ENCODE results near the gene SRF. TPM values are rescaled to one million over a fixed set of nuclear protein-coding genes. Genes with fewer than 3 reads are reported as not detected.

The SRF gene
- total RNA-seq, 2 experiments from 2014 or later: 22.8 to 24.2 TPM

GRCh38 chr6:43176423-43176786 lies 5.3 kb downstream of the SRF start:
- BruUV-seq (replicated peaks): no TSS peak

GRCh38 chr6:43178150-43178549 lies 7.1 kb downstream of the SRF start:
- Histone ChIP-seq H3K79me2 (ENCODE audit: insufficient read depth, low read depth, low read length) (peaks cover 5% of the 10 kb centered on the region; the same call in 1 of the 2 replicates), H3K4me2 (ENCODE audit: low read length) (no peak overlapping the region), H3K9me2 (ENCODE audit: insufficient read depth, low read length) (no peaks in the 10 kb centered on the region), H3K9me3 (ENCODE audit: low read length) (no peaks in the 10 kb centered on the region), H3K27ac (ENCODE audit: low read depth, low read length, poor library complexity, severe bottlenecking) (no peak overlapping the region), H3K4me1 (ENCODE audit: insufficient read depth, low read length, poor library complexity, severe bottlenecking) (peaks cover 34% of the 10 kb centered on the region), H3K4me3 (ENCODE audit: low read depth, low read length, poor library complexity, severe bottlenecking) (no peak overlapping the region), H3K36me3 (ENCODE audit: insufficient read depth, low read length) (peaks cover 46% of the 10 kb centered on the region), H2AFZ (ENCODE audit: low read length) (no peak overlapping the region), H4K20me1 (ENCODE audit: insufficient read depth, low read length) (peaks cover 14% of the 10 kb centered on the region; the same call in 1 of the 2 replicates)
- no TSS peak for BruUV-seq (replicated peaks)
- intact Hi-C loops (cut with micrococcal nuclease; ENCODE audit: unreplicated experiment): loop anchor here (10.0 kb wide), 1 partner anchor 613 kb away; the partner anchor contains the start of gene UBR2
- no peak for TF ChIP-seq EZH2phosphoT487 (IDR thresholded peaks at IDR 0.05; ENCODE audit: borderline replicate concordance, low read depth, low read length)
- TF ChIP-seq, protein P1, sequence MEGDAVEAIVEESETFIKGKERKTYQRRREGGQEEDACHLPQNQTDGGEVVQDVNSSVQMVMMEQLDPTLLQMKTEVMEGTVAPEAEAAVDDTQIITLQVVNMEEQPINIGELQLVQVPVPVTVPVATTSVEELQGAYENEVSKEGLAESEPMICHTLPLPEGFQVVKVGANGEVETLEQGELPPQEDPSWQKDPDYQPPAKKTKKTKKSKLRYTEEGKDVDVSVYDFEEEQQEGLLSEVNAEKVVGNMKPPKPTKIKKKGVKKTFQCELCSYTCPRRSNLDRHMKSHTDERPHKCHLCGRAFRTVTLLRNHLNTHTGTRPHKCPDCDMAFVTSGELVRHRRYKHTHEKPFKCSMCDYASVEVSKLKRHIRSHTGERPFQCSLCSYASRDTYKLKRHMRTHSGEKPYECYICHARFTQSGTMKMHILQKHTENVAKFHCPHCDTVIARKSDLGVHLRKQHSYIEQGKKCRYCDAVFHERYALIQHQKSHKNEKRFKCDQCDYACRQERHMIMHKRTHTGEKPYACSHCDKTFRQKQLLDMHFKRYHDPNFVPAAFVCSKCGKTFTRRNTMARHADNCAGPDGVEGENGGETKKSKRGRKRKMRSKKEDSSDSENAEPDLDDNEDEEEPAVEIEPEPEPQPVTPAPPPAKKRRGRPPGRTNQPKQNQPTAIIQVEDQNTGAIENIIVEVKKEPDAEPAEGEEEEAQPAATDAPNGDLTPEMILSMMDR (conservative IDR thresholded peaks at IDR 0.05; ENCODE audit: low read length): no peak
- no peak for DNase-seq (ENCODE audit: low spot score)
- CTCF ChIA-PET (ENCODE audit: unreplicated experiment): interaction anchor here (0.8 kb wide), 1 partner anchor 51 kb away, joined by 4 read pairs; the partner anchor contains the start of gene DNPH1
- POLR2A ChIA-PET: interaction anchor here (0.8 kb wide), 1 partner anchor 10 kb away, joined by 3 read pairs; no protein-coding TSS in a partner anchor

More at GRCh38 chr6:43176423-43176786, 5.3 kb downstream of the SRF start:
- Histone ChIP-seq H2AFZ (ENCODE audit: low read length) (no peak overlapping the region), H3K4me2 (ENCODE audit: low read length) (no peak overlapping the region), H3K9me2 (ENCODE audit: insufficient read depth, low read length) (no peaks in the 10 kb centered on the region), H3K4me1 (ENCODE audit: insufficient read depth, low read length, poor library complexity, severe bottlenecking) (peaks cover 31% of the 10 kb centered on the region), H3K36me3 (ENCODE audit: insufficient read depth, low read length) (peaks cover 46% of the 10 kb centered on the region), H3K4me3 (ENCODE audit: low read depth, low read length, poor library complexity, severe bottlenecking) (no peak overlapping the region), H3K9me3 (ENCODE audit: low read length) (no peaks in the 10 kb centered on the region), H4K20me1 (ENCODE audit: insufficient read depth, low read length) (peaks cover 22% of the 10 kb centered on the region), H3K79me2 (ENCODE audit: insufficient read depth, low read depth, low read length) (peaks cover 18% of the 10 kb centered on the region; the same call in 1 of the 2 replicates), H3K27ac (ENCODE audit: low read depth, low read length, poor library complexity, severe bottlenecking) (no peak overlapping the region)
- POLR2A ChIA-PET: interaction anchor here (0.6 kb wide), 1 partner anchor 419 kb away, joined by 4 read pairs; no protein-coding TSS in a partner anchor
- intact Hi-C loops (cut with micrococcal nuclease; ENCODE audit: unreplicated experiment): loop anchor here (10.0 kb wide), 1 partner anchor 612 kb away; the partner anchor contains the start of gene UBR2
- CTCF ChIA-PET (ENCODE audit: unreplicated experiment): no interaction called here
- TF ChIP-seq EZH2phosphoT487 (IDR thresholded peaks at IDR 0.05; ENCODE audit: borderline replicate concordance, low read depth, low read length): no peak
- TF ChIP-seq, protein P1 (conservative IDR thresholded peaks at IDR 0.05; ENCODE audit: low read length): no peak
- no peak for DNase-seq (ENCODE audit: low spot score)

All from OCI-LY7 (cell line).